ENCODE measurements around the gene STX8. TPM values are rescaled to one million over a fixed set of nuclear protein-coding genes. Genes with fewer than 3 reads are reported as not detected.
"Not testable (repeated sequence)": the region's sequence is repeated elsewhere in the genome, so short reads cannot be mapped to it uniquely, and the experiment has no call there.

STX8 gene
- total RNA-seq, 1 donor from 2014 or later = 58.4 TPM

GRCh38 chr17:9342225-9342624, 233.4 kb downstream of the STX8 start:
- TF ChIP-seq CTCF (IDR thresholded peaks at IDR 0.05; ENCODE audit: insufficient read depth, low read length, severe bottlenecking) = no peak
- no peak for DNase-seq (ENCODE audit: low read depth)
- no peak overlapping the region for H3K4me3 ChIP-seq (ENCODE audit: low read depth, low read length)
- H3K36me3 ChIP-seq (ENCODE audit: control insufficient read depth, insufficient read depth, low read length) = no peaks in the 10 kb centered on the region
- no peak for FAIRE-seq
- H3K27me3 ChIP-seq (ENCODE audit: control insufficient read depth, insufficient read depth, low read length) = no peaks in the 10 kb centered on the region

DNA sequence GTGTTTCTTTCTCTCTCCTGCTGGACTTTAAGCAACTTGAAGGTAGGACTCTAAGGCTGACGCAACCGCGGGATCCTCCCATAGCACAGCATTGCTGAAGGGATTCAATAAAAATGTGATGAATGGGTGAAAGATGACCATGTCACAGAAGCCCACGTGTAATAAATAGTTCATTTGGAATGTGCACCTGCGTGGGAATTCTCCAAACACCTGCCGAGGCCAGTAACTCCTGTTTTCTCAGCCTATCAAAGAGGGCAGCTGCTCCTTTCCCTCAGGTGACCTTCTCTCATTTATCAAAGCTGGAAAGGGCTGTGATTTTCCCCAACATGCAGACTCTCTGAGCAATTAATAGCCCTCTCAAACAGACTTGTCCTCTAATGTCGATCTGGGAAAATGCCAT, 235.7 kb downstream of the STX8 start:
- no peak overlapping the region for H3K4me3 ChIP-seq (ENCODE audit: low read depth, low read length)
- FAIRE-seq (no peak), DNase-seq (ENCODE audit: low read depth) (no peak)
- no peak for TF ChIP-seq CTCF (IDR thresholded peaks at IDR 0.05; ENCODE audit: insufficient read depth, low read length, severe bottlenecking)
- no peaks in the 10 kb centered on the region for H3K27me3 ChIP-seq (ENCODE audit: control insufficient read depth, insufficient read depth, low read length)
- H3K36me3 ChIP-seq (ENCODE audit: control insufficient read depth, insufficient read depth, low read length) = no peaks in the 10 kb centered on the region

DNA sequence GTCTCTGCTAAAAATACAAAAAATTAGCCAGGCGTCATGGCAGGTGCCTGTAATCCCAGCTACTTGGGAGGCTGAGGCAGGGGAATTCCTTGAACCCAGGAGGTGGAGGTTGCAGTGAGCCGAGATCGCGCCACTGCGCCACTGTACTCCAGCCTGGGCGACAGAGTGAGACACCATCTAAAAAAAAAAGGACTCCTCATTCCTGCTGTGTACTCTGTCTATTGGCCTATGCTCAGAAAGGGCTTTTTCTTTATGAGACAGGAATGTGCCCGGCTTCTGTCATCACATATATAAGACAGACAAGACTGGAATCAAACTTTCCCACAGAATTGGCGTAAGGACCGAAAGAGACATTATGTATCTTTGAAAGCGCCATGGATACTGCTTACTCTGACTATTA, 236.1 kb downstream of the STX8 start:
- DNase-seq (ENCODE audit: low read depth); H3K36me3 ChIP-seq (ENCODE audit: control insufficient read depth, insufficient read depth, low read length); FAIRE-seq; H3K27me3 ChIP-seq (ENCODE audit: control insufficient read depth, insufficient read depth, low read length); H3K4me3 ChIP-seq (ENCODE audit: low read depth, low read length): not testable (repeated sequence)

- FAIRE-seq (no peak), DNase-seq (ENCODE audit: low read depth) (no peak)
- H3K4me3 ChIP-seq (ENCODE audit: low read depth, low read length) = no peak overlapping the region
- TF ChIP-seq CTCF (IDR thresholded peaks at IDR 0.05; ENCODE audit: insufficient read depth, low read length, severe bottlenecking) = no peak
- H3K27me3 ChIP-seq (ENCODE audit: control insufficient read depth, insufficient read depth, low read length) = no peaks in the 10 kb centered on the region
- no peaks in the 10 kb centered on the region for H3K36me3 ChIP-seq (ENCODE audit: control insufficient read depth, insufficient read depth, low read length)
Observed at GRCh38 chr17:9336817-9337216, 238.8 kb downstream of the STX8 start.

DNA sequence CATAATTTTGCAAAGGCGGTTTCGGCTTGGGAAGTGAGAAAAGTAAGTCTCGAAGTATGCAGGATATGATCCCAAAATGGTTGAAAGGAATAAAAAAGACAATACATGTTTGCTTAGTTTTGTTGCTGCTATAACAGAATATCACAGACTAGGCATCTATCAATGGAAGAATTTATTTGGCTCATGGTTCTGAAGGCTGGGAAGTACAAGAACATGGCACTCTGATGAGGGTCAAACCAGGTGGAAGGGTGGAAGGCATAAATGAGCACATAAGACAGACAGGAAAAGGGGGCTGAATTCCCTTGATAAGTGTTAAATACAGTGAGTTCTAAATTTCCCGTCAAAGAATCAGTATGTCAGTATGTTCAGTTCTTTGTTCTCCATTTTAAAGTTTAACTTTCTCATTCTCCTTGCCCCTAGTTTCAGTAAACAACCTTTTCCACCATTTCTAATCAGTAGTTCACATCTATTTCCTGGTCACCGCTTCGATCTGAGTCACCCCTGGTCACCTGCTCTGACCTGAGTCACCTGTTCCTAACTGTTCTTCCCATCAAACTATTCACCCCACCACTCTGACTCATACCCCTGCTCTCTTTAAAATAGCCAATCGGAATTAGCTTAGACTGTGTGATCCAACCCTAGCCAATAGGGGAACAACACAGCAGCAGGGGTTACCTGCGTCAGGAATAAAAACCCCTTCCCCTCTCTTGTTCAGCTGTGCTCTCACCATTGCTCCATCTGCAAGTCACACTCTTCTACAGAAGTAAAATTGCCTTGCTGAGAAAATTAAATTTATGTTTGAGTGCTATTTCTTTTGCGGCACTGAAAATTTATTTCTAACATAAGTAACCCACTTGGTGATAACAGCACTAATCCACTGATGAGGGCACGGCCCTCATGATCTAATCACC, 240.8 kb downstream of the STX8 start:
- Histone ChIP-seq H3K36me3 (ENCODE audit: control insufficient read depth, insufficient read depth, low read length) (no peaks in the 10 kb centered on the region), H3K4me3 (ENCODE audit: low read depth, low read length) (no peak overlapping the region), H3K27me3 (ENCODE audit: control insufficient read depth, insufficient read depth, low read length) (no peaks in the 10 kb centered on the region)
- no peak for TF ChIP-seq CTCF (IDR thresholded peaks at IDR 0.05; ENCODE audit: insufficient read depth, low read length, severe bottlenecking)
- DNase-seq (ENCODE audit: low read depth) (peak; percentile 16), FAIRE-seq (no peak)

GRCh38 chr17:9332132-9332494, 243.5 kb downstream of the STX8 start:
- Histone ChIP-seq H3K4me3 (ENCODE audit: low read depth, low read length) (no peak overlapping the region), H3K36me3 (ENCODE audit: control insufficient read depth, insufficient read depth, low read length) (no peaks in the 10 kb centered on the region), H3K27me3 (ENCODE audit: control insufficient read depth, insufficient read depth, low read length) (no peaks in the 10 kb centered on the region)
- DNase-seq (ENCODE audit: low read depth) (no peak), FAIRE-seq (no peak)
- TF ChIP-seq CTCF (IDR thresholded peaks at IDR 0.05; ENCODE audit: insufficient read depth, low read length, severe bottlenecking) = no peak

All from bronchial epithelial cell (primary cell).